Mucosa of rectum (tissue), 2 donors: ENCODE data around the gene SRF.
"Not testable (repeated sequence)": the region's sequence is repeated elsewhere in the genome, so short reads cannot be mapped to it uniquely, and the experiment has no call there.

Experiments
- H3K27ac ChIP-seq, 2 donors: one replicate each; pipeline ENCODE4 v1.7.0; 2013; ENCODE audit warnings: inconsistent platforms in 2 of 2, low read depth in 2 of 2, low read length in 2 of 2
- H3K27me3 ChIP-seq, 2 donors: one replicate each; pipeline ENCODE4 v1.7.0; 2013; ENCODE audit warnings: low read length in 2 of 2; ENCODE audit not compliant: control insufficient read depth in 2 of 2, insufficient read depth in 2 of 2
- H3K36me3 ChIP-seq, 2 donors: one replicate each; pipeline ENCODE4 v1.7.0; 2013; ENCODE audit warnings: low read length in 2 of 2; ENCODE audit not compliant: control insufficient read depth in 2 of 2, insufficient read depth in 2 of 2
- H3K4me1 ChIP-seq, 2 donors: one replicate each; pipeline ENCODE4 v1.7.0; 2013; ENCODE audit warnings: low read length in 2 of 2, mild to moderate bottlenecking in 1 of 2; ENCODE audit not compliant: control insufficient read depth in 2 of 2, insufficient read depth in 2 of 2
- H3K4me3 ChIP-seq, 2 donors: one replicate each; pipeline ENCODE4 v1.7.0; 2013; ENCODE audit warnings: low read length in 2 of 2
- H3K9ac ChIP-seq, 2 donors: one replicate each; pipeline ENCODE4 v1.7.0; 2013; ENCODE audit warnings: low read length in 2 of 2, low read depth in 1 of 2, mild to moderate bottlenecking in 1 of 2
- H3K9me3 ChIP-seq, 2 donors: one replicate each; pipeline ENCODE4 v1.7.0; 2013; ENCODE audit warnings: low read length in 2 of 2; ENCODE audit not compliant: control insufficient read depth in 2 of 2
- donor health status: healthy.
- donor health status: Normal muscosa, but diverticular disease.

The SRF gene

DNA sequence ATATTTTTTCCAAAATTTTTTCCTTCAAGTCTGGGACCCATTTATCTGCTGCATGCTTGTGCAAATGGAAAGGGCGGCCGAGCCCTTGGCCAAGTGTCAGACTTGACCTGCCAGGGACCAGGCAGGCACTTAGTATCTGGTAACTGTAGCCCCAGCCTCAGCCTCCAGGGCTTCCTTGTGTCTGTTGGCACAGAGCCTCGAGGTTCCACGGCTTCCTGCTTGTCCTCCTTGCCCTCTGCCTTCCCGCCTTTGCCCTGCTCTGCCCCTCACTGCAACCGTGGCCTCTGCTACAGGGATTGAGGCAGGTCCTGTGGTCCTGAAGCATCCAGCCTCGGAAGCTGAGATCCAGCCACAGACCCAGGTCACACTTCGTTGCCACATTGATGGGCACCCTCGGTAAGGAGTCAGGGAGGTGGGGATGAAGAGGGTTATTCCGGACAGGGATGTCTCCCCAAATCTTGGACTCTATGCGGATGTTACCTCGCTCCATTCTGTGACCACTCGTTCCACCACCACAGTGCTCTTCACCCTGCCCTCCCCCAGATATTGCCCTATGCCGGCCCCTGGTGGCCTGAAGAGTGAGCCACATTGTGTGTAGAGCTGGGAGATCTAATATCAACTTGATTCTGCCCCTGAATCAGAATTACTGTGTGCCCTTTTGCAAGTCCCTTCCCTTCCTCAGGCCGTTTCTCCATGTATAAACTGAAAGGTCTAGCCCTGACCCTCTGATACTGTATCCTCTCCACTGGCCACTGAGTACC lies 41.5 kb upstream of the SRF start:
- Histone ChIP-seq H3K9ac (no peak overlapping the region), H3K9me3 (no peaks in the 10 kb centered on the region), H3K27ac (no peak overlapping the region), H3K36me3 (no peaks in the 10 kb centered on the region), H3K4me1 (peaks cover 0 to 13% of the 10 kb centered on the region in 2 donors), H3K4me3 (no peak overlapping the region), H3K27me3 (no peaks in the 10 kb centered on the region)

DNA sequence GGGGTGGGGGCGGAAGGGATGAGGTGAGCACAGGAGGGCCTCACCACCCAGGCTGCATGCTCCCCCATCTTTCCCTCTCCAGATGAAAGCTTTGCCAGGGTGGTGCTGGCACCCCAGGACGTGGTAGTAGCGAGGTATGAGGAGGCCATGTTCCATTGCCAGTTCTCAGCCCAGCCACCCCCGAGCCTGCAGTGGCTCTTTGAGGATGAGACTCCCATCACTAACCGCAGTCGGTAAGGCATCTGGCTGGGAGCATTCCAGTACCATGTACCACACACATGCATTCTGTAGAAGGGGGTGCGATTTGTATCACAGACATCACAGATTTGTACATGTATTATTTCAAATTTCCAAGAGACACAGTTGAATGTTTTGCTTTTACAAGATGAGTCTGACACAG lies 40.6 kb upstream of the SRF start:
- Histone ChIP-seq H3K36me3 (no peaks in the 10 kb centered on the region), H3K4me1 (peaks cover 0 to 13% of the 10 kb centered on the region in 2 donors), H3K9me3 (no peaks in the 10 kb centered on the region), H3K27me3 (no peaks in the 10 kb centered on the region), H3K9ac (no peak overlapping the region), H3K27ac (no peak overlapping the region), H3K4me3 (no peak overlapping the region)

DNA sequence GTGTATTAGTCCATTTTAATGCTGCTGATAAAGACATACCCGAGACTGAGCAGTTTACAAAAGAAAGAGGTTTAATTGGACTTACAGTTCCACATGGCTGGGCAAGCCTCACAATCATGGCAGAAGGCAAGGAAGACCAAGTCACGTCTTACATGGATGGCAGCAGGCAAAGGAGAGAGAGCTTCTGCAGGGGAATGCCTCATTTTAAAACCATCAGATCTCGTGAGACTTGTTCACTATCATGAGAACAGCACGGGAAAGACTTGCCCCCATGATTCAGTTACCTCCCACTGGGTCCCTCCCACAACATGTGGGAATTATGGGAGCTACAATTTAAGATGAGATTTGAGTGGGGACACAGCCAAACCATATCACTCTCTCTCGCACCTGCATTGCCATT lies 39.7 kb upstream of the SRF start:
- not testable (repeated sequence) for H3K9ac ChIP-seq, H3K4me3 ChIP-seq, H3K27ac ChIP-seq, H3K27me3 ChIP-seq, H3K36me3 ChIP-seq, H3K9me3 ChIP-seq
- H3K4me1 ChIP-seq, result peaks cover 0 to 12% of the 10 kb centered on the region in 2 donors

DNA sequence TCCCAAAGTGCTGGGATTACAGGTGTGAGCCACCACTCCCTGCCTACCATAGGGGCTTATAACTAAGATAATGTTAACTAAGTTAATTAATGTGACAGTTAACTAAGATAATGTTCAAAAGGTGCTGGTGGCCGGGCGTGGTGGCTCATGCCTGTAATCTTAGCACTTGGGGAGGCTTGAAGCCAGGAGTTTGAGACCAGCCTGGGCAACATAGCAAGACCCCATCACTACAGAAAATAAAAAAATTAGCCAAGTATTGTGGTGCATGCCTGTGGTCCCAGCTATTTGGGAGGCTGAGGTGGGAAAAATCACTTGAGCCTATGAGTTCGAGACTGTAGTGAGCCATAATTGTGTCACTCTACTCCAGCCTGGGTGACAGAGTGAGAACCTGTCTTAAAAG lies 32.8 kb upstream of the SRF start:
- Histone ChIP-seq H3K27ac (no peak overlapping the region), H3K27me3 (no peaks in the 10 kb centered on the region), H3K4me3 (no peak overlapping the region), H3K4me1 (peaks cover 0 to under 1% of the 10 kb centered on the region in 2 donors), H3K9ac (no peak overlapping the region), H3K9me3 (no peaks in the 10 kb centered on the region), H3K36me3 (no peaks in the 10 kb centered on the region)

DNA sequence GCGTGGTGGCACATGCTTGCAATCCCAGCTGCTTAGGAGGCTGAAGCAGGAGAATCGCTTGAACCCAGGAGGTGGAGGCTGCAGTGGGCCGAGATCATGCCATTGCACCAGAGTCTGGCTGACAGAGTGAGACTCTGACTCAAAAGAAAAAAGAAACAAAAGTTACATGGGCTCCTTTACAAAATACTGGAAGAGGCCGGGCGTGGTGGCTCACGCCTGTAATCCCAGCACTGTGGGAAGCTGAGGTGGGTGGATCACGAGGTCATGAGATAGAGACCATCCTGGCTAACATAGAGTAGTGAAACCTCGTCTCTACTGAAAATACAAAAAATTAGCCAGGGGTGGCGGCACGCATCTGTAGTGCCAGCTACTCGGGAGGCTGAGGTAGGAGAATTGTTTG lies 31.1 kb upstream of the SRF start:
- H3K4me1 ChIP-seq, H3K9ac ChIP-seq, H3K27ac ChIP-seq, H3K4me3 ChIP-seq, H3K36me3 ChIP-seq, H3K27me3 ChIP-seq, H3K9me3 ChIP-seq: not testable (repeated sequence)

DNA sequence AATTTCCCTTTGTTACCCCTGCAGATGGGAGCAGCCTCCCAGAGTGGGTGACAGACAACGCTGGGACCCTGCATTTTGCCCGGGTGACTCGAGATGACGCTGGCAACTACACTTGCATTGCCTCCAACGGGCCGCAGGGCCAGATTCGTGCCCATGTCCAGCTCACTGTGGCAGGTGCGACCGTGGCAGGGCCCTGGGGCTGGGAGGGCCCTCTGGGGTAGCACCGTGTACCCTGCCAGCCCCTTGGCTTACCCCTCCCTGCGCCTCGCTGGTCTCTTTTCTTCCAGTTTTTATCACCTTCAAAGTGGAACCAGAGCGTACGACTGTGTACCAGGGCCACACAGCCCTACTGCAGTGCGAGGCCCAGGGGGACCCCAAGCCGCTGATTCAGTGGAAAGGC lies 29.4 kb upstream of the SRF start:
- peaks cover 2 to 6% of the 10 kb centered on the region in 2 donors for H3K4me1 ChIP-seq
- H3K9ac ChIP-seq, result no peak overlapping the region
- no peaks in the 10 kb centered on the region for H3K36me3 ChIP-seq
- H3K27ac ChIP-seq, result no peak overlapping the region
- no peaks in the 10 kb centered on the region for H3K27me3 ChIP-seq
- H3K4me3 ChIP-seq, result no peak overlapping the region
- H3K9me3 ChIP-seq, result no peaks in the 10 kb centered on the region

DNA sequence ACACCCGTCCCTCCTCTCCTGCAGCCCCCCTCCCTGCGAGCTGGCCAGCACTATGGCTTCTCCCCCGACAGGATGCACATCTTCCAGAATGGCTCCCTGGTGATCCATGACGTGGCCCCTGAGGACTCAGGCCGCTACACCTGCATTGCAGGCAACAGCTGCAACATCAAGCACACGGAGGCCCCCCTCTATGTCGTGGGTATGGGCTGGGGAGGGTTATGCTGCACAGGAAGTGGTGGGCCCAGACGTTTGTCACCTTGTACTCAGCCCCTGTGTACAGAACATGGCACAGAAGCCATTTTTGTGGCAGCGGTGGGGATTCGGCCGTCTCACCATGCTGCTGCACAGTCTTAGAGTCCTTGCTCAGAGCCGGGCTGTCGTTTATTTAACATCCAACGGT lies 29.0 kb upstream of the SRF start:
- H3K4me3 ChIP-seq, result no peak overlapping the region
- peaks cover 2 to 6% of the 10 kb centered on the region in 2 donors for H3K4me1 ChIP-seq
- H3K9ac ChIP-seq, result no peak overlapping the region
- H3K36me3 ChIP-seq, result no peaks in the 10 kb centered on the region
- H3K27me3 ChIP-seq, result no peaks in the 10 kb centered on the region
- no peak overlapping the region for H3K27ac ChIP-seq
- no peaks in the 10 kb centered on the region for H3K9me3 ChIP-seq

DNA sequence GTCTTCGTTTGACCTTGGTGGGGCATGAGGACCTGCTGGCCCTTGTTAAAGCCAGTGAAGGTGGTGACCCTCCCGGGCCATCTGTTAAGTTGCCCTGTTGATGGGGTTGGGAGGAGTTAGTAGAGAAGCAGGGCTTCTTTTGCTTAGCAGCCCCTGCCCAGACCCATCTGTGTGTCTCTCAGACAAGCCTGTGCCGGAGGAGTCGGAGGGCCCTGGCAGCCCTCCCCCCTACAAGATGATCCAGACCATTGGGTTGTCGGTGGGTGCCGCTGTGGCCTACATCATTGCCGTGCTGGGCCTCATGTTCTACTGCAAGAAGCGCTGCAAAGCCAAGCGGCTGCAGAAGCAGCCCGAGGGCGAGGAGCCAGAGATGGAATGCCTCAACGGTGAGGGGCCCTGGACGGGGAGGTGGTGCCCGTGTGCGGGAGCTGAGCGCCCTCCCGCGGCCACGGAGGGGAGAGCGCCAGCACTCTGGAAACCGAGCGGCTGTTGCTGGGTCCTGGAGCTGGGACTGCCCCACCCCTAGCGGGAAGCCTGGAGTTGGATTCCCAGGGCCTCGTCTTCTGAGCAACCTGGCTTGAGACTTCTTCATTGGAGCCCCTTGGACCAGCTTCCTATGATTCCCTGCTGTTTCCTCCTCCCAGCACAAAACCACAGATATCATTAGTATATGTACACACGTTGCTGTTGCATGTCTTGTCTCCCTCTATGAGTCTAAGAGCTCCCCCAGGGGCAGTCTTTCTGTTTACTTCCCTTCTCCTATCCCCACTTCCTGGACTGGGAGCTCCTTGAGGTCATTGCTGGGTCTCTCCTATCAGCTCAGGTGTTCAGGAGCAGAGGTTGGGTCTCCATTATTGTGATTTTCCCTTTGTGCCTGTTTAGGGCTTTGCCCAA lies 27.6 kb upstream of the SRF start:
- no peak overlapping the region for H3K27ac ChIP-seq
- no peaks in the 10 kb centered on the region for H3K36me3 ChIP-seq

DNA sequence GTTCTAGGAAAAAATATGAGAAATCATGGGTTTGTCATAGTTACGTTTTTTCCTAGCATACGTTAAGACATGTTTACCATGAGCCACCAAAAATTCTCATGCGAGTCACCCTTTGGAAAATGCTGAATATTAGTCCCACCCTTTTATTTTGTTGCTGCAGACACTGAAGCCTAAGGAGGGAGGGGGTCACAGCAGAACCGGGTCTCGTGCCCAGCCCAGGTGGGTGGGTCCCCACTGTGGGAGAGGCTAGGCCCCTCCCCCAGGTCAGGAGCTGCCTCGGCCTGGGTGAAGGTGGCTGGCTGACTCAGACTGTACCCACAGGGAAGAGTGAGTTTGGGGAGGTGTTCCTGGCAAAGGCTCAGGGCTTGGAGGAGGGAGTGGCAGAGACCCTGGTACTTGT lies 26.2 kb upstream of the SRF start:
- Histone ChIP-seq H3K27ac (no peak overlapping the region), H3K36me3 (no peaks in the 10 kb centered on the region), H3K27me3 (no peaks in the 10 kb centered on the region), H3K9ac (no peak overlapping the region), H3K9me3 (no peaks in the 10 kb centered on the region), H3K4me3 (no peak overlapping the region), H3K4me1 (peaks cover 2 to 6% of the 10 kb centered on the region in 2 donors)

More for the DNA sequence above, 27.6 kb upstream of the SRF start:
- Histone ChIP-seq H3K4me3 (peak overlapping the region in 1 of 2 donors; percentile 37), H3K9me3 (no peaks in the 10 kb centered on the region), H3K27me3 (no peaks in the 10 kb centered on the region), H3K4me1 (peaks cover 2 to 6% of the 10 kb centered on the region in 2 donors), H3K9ac (peak overlapping the region; percentile 11 to 20)

DNA sequence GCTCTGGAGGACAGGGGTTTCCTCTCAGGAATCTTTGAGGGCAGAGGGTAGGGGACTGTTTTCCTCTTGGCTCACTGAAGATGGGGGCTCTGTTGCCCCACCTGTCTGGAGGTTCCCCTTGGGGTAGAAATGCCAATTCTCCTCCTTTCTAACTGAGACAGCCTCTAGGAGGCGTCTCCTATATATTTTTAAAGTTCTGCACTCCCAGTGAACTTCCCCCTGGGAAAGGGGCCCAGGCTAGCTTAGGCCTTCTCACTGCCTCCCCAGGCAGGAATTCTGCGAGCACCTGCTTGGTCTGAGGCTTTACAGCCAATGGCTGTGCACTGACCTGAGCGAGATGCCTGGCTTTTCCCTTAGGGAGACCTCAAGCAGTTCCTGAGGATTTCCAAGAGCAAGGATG lies 24.8 kb upstream of the SRF start:
- no peaks in the 10 kb centered on the region for H3K27me3 ChIP-seq
- H3K4me1 ChIP-seq, result peaks cover 5 to 11% of the 10 kb centered on the region in 2 donors
- no peak overlapping the region for H3K27ac ChIP-seq
- no peak overlapping the region for H3K9ac ChIP-seq
- no peaks in the 10 kb centered on the region for H3K36me3 ChIP-seq
- no peak overlapping the region for H3K4me3 ChIP-seq
- no peaks in the 10 kb centered on the region for H3K9me3 ChIP-seq
